Measurements from ENCODE around the gene EID3. TPM values are rescaled to one million over a fixed set of nuclear protein-coding genes. Genes with fewer than 3 reads are reported as not detected.

The EID3 gene
- total and polyA plus RNA-seq, 3 donors from 2014 or later, result 59.3 to 139 (median 63.0) TPM

GRCh38 chr12:104304261-104305009 is 896 bp downstream of the EID3 start:
- 58 to 70% methylated on average over 10 of the region's 10 CpGs for WGBS, 2 donors
- Histone ChIP-seq H3K4me1 (peaks cover 28% of the 10 kb centered on the region), H3K27me3 (no peaks in the 10 kb centered on the region), H3K9me3 (no peaks in the 10 kb centered on the region), H3K4me3 (peak overlapping the region; percentile 55 to 61), H3K27ac (peak overlapping the region; percentile 82 to 85), H3K36me3 (ENCODE audit: low read depth, missing control alignments) (no peaks in the 10 kb centered on the region)
- TF ChIP-seq POLR2A (IDR thresholded peaks at IDR 0.05) (no peak), CTCF (IDR thresholded peaks at IDR 0.05) (no peak)
- no peak for DNase-seq
- intact Hi-C loops (cut with DNase I; ENCODE audit: low total_unique reads), result no loop called here

GRCh38 chr12:104305349-104305748 is 1.8 kb downstream of the EID3 start:
- no peaks in the 10 kb centered on the region for H3K27me3 ChIP-seq
- H3K27ac ChIP-seq, result no peak overlapping the region
- TF ChIP-seq POLR2A (IDR thresholded peaks at IDR 0.05) (no peak), CTCF (IDR thresholded peaks at IDR 0.05) (no peak)
- H3K4me1 ChIP-seq, result peaks cover 28% of the 10 kb centered on the region
- no peak for DNase-seq
- H3K4me3 ChIP-seq, result no peak overlapping the region
- intact Hi-C loops (cut with DNase I; ENCODE audit: low total_unique reads), result no loop called here
- WGBS, 2 donors, result 43% methylated on average over 2 of the region's 2 CpGs
- H3K36me3 ChIP-seq (ENCODE audit: low read depth, missing control alignments), result no peaks in the 10 kb centered on the region
- no peaks in the 10 kb centered on the region for H3K9me3 ChIP-seq

GRCh38 chr12:104306376-104306775 is 2.8 kb downstream of the EID3 start:
- H3K27me3 ChIP-seq, result no peaks in the 10 kb centered on the region
- intact Hi-C loops (cut with DNase I; ENCODE audit: low total_unique reads), result no loop called here
- DNase-seq, result no peak
- H3K36me3 ChIP-seq (ENCODE audit: low read depth, missing control alignments), result no peaks in the 10 kb centered on the region
- H3K4me3 ChIP-seq, result no peak overlapping the region
- no peak overlapping the region for H3K27ac ChIP-seq
- H3K9me3 ChIP-seq, result no peaks in the 10 kb centered on the region
- H3K4me1 ChIP-seq, result peaks cover 28% of the 10 kb centered on the region
- 76 to 81% methylated on average over 2 of the region's 2 CpGs for WGBS, 2 donors
- no peak for TF ChIP-seq POLR2A (IDR thresholded peaks at IDR 0.05)
- TF ChIP-seq CTCF (IDR thresholded peaks at IDR 0.05), result no peak

GRCh38 chr12:104306943-104307654 is 3.6 kb downstream of the EID3 start:
- no peaks in the 10 kb centered on the region for H3K36me3 ChIP-seq (ENCODE audit: low read depth, missing control alignments)
- no peaks in the 10 kb centered on the region for H3K9me3 ChIP-seq
- H3K27me3 ChIP-seq, result no peaks in the 10 kb centered on the region
- 88 to 94% methylated on average over 6 of the region's 6 CpGs for WGBS, 2 donors
- TF ChIP-seq CTCF (IDR thresholded peaks at IDR 0.05), result no peak
- TF ChIP-seq POLR2A (IDR thresholded peaks at IDR 0.05), result no peak
- no peak for DNase-seq
- intact Hi-C loops (cut with DNase I; ENCODE audit: low total_unique reads), result no loop called here
- no peak overlapping the region for H3K4me3 ChIP-seq
- H3K27ac ChIP-seq, result no peak overlapping the region
- peaks cover 28% of the 10 kb centered on the region for H3K4me1 ChIP-seq
